ENCODE measurements around the gene MBD1. TPM values are rescaled to one million over a fixed set of nuclear protein-coding genes. Genes with fewer than 3 reads are reported as not detected.

The MBD1 gene
- total RNA-seq, 4 donors from 2014 or later, result 71.1 to 91.0 (median 82.2) TPM

- TF ChIP-seq POLR2A (IDR thresholded peaks at IDR 0.05), result no peak
- no peak for TF ChIP-seq CTCF (IDR thresholded peaks at IDR 0.05)
- TF ChIP-seq POLR2AphosphoS5 (IDR thresholded peaks at IDR 0.05), result no peak
- no peak for TF ChIP-seq EP300 (IDR thresholded peaks at IDR 0.05)
- no peaks in the 10 kb centered on the region for H3K9me3 ChIP-seq
- H3K27ac ChIP-seq, result peak overlapping the region in 3 of 4 donors; percentile 92 to 96 (median 94)
- peak overlapping the region in 1 of 2 donors; percentile 94 for H3K4me3 ChIP-seq
- 90 to 96% methylated on average over 8 to 22 of the region's 42 CpGs for WGBS, 2 donors (ENCODE audit: low coverage in 1 of 2)
- H3K36me3 ChIP-seq, result peaks cover 0 to 57% of the 10 kb centered on the region in 2 donors
- peaks cover 0 to 47% (median 21%) of the 10 kb centered on the region in 3 donors for H3K4me1 ChIP-seq
- ATAC-seq, result no peak
- H3K27me3 ChIP-seq, result no peaks in the 10 kb centered on the region
Measured at GRCh38 chr18:50282521-50283335, 1.4 kb upstream of the MBD1 start.

- TF ChIP-seq CTCF (IDR thresholded peaks at IDR 0.05), result no peak
- TF ChIP-seq POLR2AphosphoS5 (IDR thresholded peaks at IDR 0.05), result no peak
- no peak for TF ChIP-seq POLR2A (IDR thresholded peaks at IDR 0.05)
- no peak for TF ChIP-seq EP300 (IDR thresholded peaks at IDR 0.05)
- Histone ChIP-seq H3K27ac (peak overlapping the region; percentile 55 to 96 (median 93)), H3K4me1 (peaks cover 0 to 47% (median 21%) of the 10 kb centered on the region in 3 donors), H3K36me3 (peaks cover 0 to 64% of the 10 kb centered on the region in 2 donors), H3K9me3 (no peaks in the 10 kb centered on the region), H3K27me3 (no peaks in the 10 kb centered on the region), H3K4me3 (peak overlapping the region; percentile 63 to 94)
- no peak for ATAC-seq
- WGBS, 2 donors (ENCODE audit: low coverage in 1 of 2), result 47% methylated on average over 3 of the region's 35 CpGs; no CpG with 5 or more reads in 1 of the 2 donors
Measured at GRCh38 chr18:50281972-50282520, 723 bp upstream of the MBD1 start.

GRCh38 chr18:50280707-50281294 lies 522 bp downstream of the MBD1 start:
- H3K4me3 ChIP-seq, result peak overlapping the region; percentile 63 to 94
- no peak for TF ChIP-seq CTCF (IDR thresholded peaks at IDR 0.05)
- no peak for TF ChIP-seq POLR2A (IDR thresholded peaks at IDR 0.05)
- no peak for TF ChIP-seq POLR2AphosphoS5 (IDR thresholded peaks at IDR 0.05)
- no peak for TF ChIP-seq EP300 (IDR thresholded peaks at IDR 0.05)
- H3K27me3 ChIP-seq, result no peaks in the 10 kb centered on the region
- peak overlapping the region; percentile 55 to 96 (median 93) for H3K27ac ChIP-seq
- peaks cover 0 to 34% (median 21%) of the 10 kb centered on the region in 3 donors for H3K4me1 ChIP-seq
- H3K9me3 ChIP-seq, result no peaks in the 10 kb centered on the region
- peaks cover 0 to 73% of the 10 kb centered on the region in 2 donors for H3K36me3 ChIP-seq
- 1 to 2% methylated on average over 16 of the region's 16 CpGs for WGBS, 2 donors (ENCODE audit: low coverage in 1 of 2)
- no peak for ATAC-seq

- no peak for ATAC-seq
- Histone ChIP-seq H3K27ac (peak overlapping the region in 1 of 4 donors; percentile 96), H3K9me3 (no peaks in the 10 kb centered on the region), H3K36me3 (peaks cover 0 to 73% of the 10 kb centered on the region in 2 donors), H3K4me1 (peaks cover 0 to 34% (median 21%) of the 10 kb centered on the region in 3 donors), H3K4me3 (peak overlapping the region in 1 of 2 donors; percentile 94), H3K27me3 (no peaks in the 10 kb centered on the region)
- TF ChIP-seq EP300 (IDR thresholded peaks at IDR 0.05) (no peak), POLR2A (IDR thresholded peaks at IDR 0.05) (no peak), CTCF (IDR thresholded peaks at IDR 0.05) (no peak), POLR2AphosphoS5 (IDR thresholded peaks at IDR 0.05) (no peak)
- 85 to 96% methylated on average over 2 of the region's 7 CpGs for WGBS, 2 donors (ENCODE audit: low coverage in 1 of 2)
Measured at GRCh38 chr18:50279752-50280151, 1.6 kb downstream of the MBD1 start.
